HG03135 (cell line): ENCODE results near the gene LEKR1.

Experiments
- ATAC-seq: cut with Tn5 transposase; IDR thresholded peaks from one replicate; pipeline ENCODE4 v1.9.1; 2021; ENCODE audit warnings: mild to moderate bottlenecking, moderate library complexity; ENCODE audit not compliant: unreplicated experiment

Gene LEKR1

GRCh38 chr3:157074981-157075380, 248.8 kb downstream of the LEKR1 start:
- ATAC-seq, result no peak

GRCh38 chr3:157075693-157076420, 249.7 kb downstream of the LEKR1 start:
- ATAC-seq, result no peak

- ATAC-seq, result no peak
These were observed 251.4 kb downstream of the LEKR1 start for GRCh38 chr3:157077565-157077991.

GRCh38 chr3:157078131-157078810, 252.1 kb downstream of the LEKR1 start:
- no peak for ATAC-seq

- no peak for ATAC-seq
These were observed 252.6 kb downstream of the LEKR1 start for GRCh38 chr3:157078811-157079185.

GRCh38 chr3:157079676-157080369, 253.7 kb downstream of the LEKR1 start:
- no peak for ATAC-seq

GRCh38 chr3:157081626-157082210, 255.6 kb downstream of the LEKR1 start:
- peak; percentile 66 for ATAC-seq

GRCh38 chr3:157082305-157082982, 256.3 kb downstream of the LEKR1 start:
- no peak for ATAC-seq

- ATAC-seq, result no peak
These were observed 257.7 kb downstream of the LEKR1 start for GRCh38 chr3:157083824-157084223.

- no peak for ATAC-seq
These were observed 260.1 kb downstream of the LEKR1 start for GRCh38 chr3:157086060-157086750.

- no peak for ATAC-seq
These were observed 260.6 kb downstream of the LEKR1 start for GRCh38 chr3:157086775-157087174.

- no peak for ATAC-seq
These were observed 261.2 kb downstream of the LEKR1 start for GRCh38 chr3:157087373-157087772.

- ATAC-seq, result no peak
These were observed 261.8 kb downstream of the LEKR1 start for GRCh38 chr3:157087780-157088600.

GRCh38 chr3:157088601-157089454, 262.7 kb downstream of the LEKR1 start:
- ATAC-seq, result peak; percentile 71

- peak; percentile 10 for ATAC-seq
These were observed 263.5 kb downstream of the LEKR1 start for GRCh38 chr3:157089455-157090221.

- no peak for ATAC-seq
These were observed 265.1 kb downstream of the LEKR1 start for GRCh38 chr3:157091083-157091833.

- ATAC-seq, result no peak
These were observed 266.1 kb downstream of the LEKR1 start for GRCh38 chr3:157092230-157092629.
